Thyroid gland (tissue), 4 donors: ENCODE data around the gene LAMA1. TPM values are rescaled to one million over a fixed set of nuclear protein-coding genes. Genes with fewer than 3 reads are reported as not detected.
A peak's percentile ranks its signal among the peaks of the same experiment; 100 is the strongest.
"Not testable (repeated sequence)": the region's sequence is repeated elsewhere in the genome, so short reads cannot be mapped to it uniquely, and the experiment has no call there.

Source experiments
- DNase-seq, 2 donors: peaks; one replicate each; pipeline ENCODE4 v3.0.0-alpha.2; 2019
- H3K27ac ChIP-seq, 3 donors: fragments of 200-600 bp; sonication (generic); 1 replicate in 2 of 3; 2 replicates in 1 of 3; pipeline ENCODE4 v1.5.1; 2016 to 2019; ENCODE audit warnings: mild to moderate bottlenecking in 1 of 3, moderate library complexity in 1 of 3
- H3K27me3 ChIP-seq: fragments of 200-600 bp; sonication (generic); one replicate; pipeline ENCODE4 v1.5.1; 2019
- H3K36me3 ChIP-seq, 2 donors: fragments of 200-600 bp; sonication (generic); one replicate each; pipeline ENCODE4 v1.5.1; 2016 to 2019
- H3K4me1 ChIP-seq, 2 donors: fragments of 200-600 bp; sonication (generic); one replicate each; pipeline ENCODE4 v1.5.1; 2017 to 2019
- H3K4me3 ChIP-seq, 3 donors: fragments of 200-600 bp; sonication (generic); replicated peaks in 1 of 3; 1 replicate in 2 of 3; 2 replicates in 1 of 3; pipeline ENCODE4 v1.5.1; 2016; ENCODE audit warnings: mild to moderate bottlenecking in 1 of 3
- H3K9me3 ChIP-seq: fragments of 200-600 bp; sonication (generic); one replicate; pipeline ENCODE4 v1.5.1; 2017
- CTCF ChIP-seq, 6 experiments: fragments of 200-600 bp in 3 of 6; fragments of 450-650 bp in 3 of 6; sonication (generic) in 3 of 6; IDR thresholded peaks; one replicate each; pipeline ENCODE4 v1.5.1; 2016 to 2019; ENCODE audit warnings: antibody characterized with exemption in 6 of 6, mild to moderate bottlenecking in 2 of 6, inconsistent platforms in 1 of 6, moderate library complexity in 1 of 6
- POLR2A ChIP-seq, 2 donors: fragments of 450-650 bp; IDR thresholded peaks; one replicate each; pipeline ENCODE4 v1.6.1; 2017; ENCODE audit warnings: antibody characterized with exemption in 2 of 2, mild to moderate bottlenecking in 2 of 2, moderate library complexity in 1 of 2
- WGBS, 2 donors: methylation state at CpG; one replicate each; pipeline ENCODE4 v1.1.5; 2017; 5-methylcytosine and 5-hydroxymethylcytosine counted together
- intact Hi-C: fragments of 100-400 bp; cut with DNase I; formaldehyde crosslinking; loops from one replicate; pipeline ENCODE4 v1.15.1; 2023
- total RNA-seq, 4 donors: library from RNA; depleted of rRNA; stranded (reverse); fragments of >200 nt; gene quantifications; one replicate each; pipeline ENCODE4 v1.2.3, GENCODE V29; 2016

Gene LAMA1
- total RNA-seq, 4 donors from 2014 or later: 4.2 to 20.7 (median 15.2) TPM

GRCh38 chr18:7147399-7147798 lies 29.8 kb upstream of the LAMA1 start:
- WGBS, 2 donors: 39 to 54% methylated on average over 7 of the region's 7 CpGs
- intact Hi-C loops: no loop called here
- H3K4me3 ChIP-seq: no peak overlapping the region
- H3K4me1 ChIP-seq: peaks cover 0 to 7% of the 10 kb centered on the region in 2 donors
- peak overlapping the region in 1 of 3 donors; percentile 81 for H3K27ac ChIP-seq
- no peaks in the 10 kb centered on the region for H3K36me3 ChIP-seq
- H3K27me3 ChIP-seq: no peaks in the 10 kb centered on the region
- TF ChIP-seq CTCF (IDR thresholded peaks at IDR 0.05) (no peak), POLR2A (IDR thresholded peaks at IDR 0.05) (no peak)
- peak; percentile 18 to 27 for DNase-seq
- no peaks in the 10 kb centered on the region for H3K9me3 ChIP-seq

GRCh38 chr18:7146067-7146466 lies 28.5 kb upstream of the LAMA1 start:
- Histone ChIP-seq H3K27me3 (no peaks in the 10 kb centered on the region), H3K9me3 (no peaks in the 10 kb centered on the region), H3K36me3 (no peaks in the 10 kb centered on the region), H3K4me1 (peaks cover 0 to 7% of the 10 kb centered on the region in 2 donors), H3K4me3 (no peak overlapping the region), H3K27ac (no peak overlapping the region)
- intact Hi-C loops: no loop called here
- 85 to 87% methylated on average over 1 of the region's 1 CpG for WGBS, 2 donors
- no peak for TF ChIP-seq POLR2A (IDR thresholded peaks at IDR 0.05)
- no peak for TF ChIP-seq CTCF (IDR thresholded peaks at IDR 0.05)
- DNase-seq: no peak

GRCh38 chr18:7144921-7145320 lies 27.3 kb upstream of the LAMA1 start:
- H3K9me3 ChIP-seq, DNase-seq, H3K27me3 ChIP-seq, H3K27ac ChIP-seq, intact Hi-C loops, H3K4me1 ChIP-seq, H3K36me3 ChIP-seq, H3K4me3 ChIP-seq: not testable (repeated sequence)
- WGBS, 2 donors: 95 to 96% methylated on average over 12 of the region's 12 CpGs

- Histone ChIP-seq H3K4me3 (no peak overlapping the region), H3K4me1 (no peaks in the 10 kb centered on the region), H3K27ac (no peak overlapping the region), H3K36me3 (no peaks in the 10 kb centered on the region), H3K9me3 (no peaks in the 10 kb centered on the region), H3K27me3 (no peaks in the 10 kb centered on the region)
- TF ChIP-seq POLR2A (IDR thresholded peaks at IDR 0.05): no peak
- TF ChIP-seq CTCF (IDR thresholded peaks at IDR 0.05): no peak
- intact Hi-C loops: no loop called here
- no peak for DNase-seq
Observed at GRCh38 chr18:7141287-7141686, 23.7 kb upstream of the LAMA1 start.

GRCh38 chr18:7139409-7139808 lies 21.8 kb upstream of the LAMA1 start:
- no peak overlapping the region for H3K4me3 ChIP-seq
- no peak for TF ChIP-seq CTCF (IDR thresholded peaks at IDR 0.05)
- TF ChIP-seq POLR2A (IDR thresholded peaks at IDR 0.05): no peak
- intact Hi-C loops: no loop called here

GRCh38 chr18:7133181-7133580 lies 15.6 kb upstream of the LAMA1 start:
- TF ChIP-seq POLR2A (IDR thresholded peaks at IDR 0.05) (no peak), CTCF (IDR thresholded peaks at IDR 0.05) (no peak)
- Histone ChIP-seq H3K27ac (no peak overlapping the region), H3K36me3 (no peaks in the 10 kb centered on the region), H3K9me3 (no peaks in the 10 kb centered on the region), H3K4me3 (no peak overlapping the region), H3K4me1 (no peaks in the 10 kb centered on the region), H3K27me3 (no peaks in the 10 kb centered on the region)
- DNase-seq: no peak
- intact Hi-C loops: no loop called here

More at GRCh38 chr18:7139409-7139808, 21.8 kb upstream of the LAMA1 start:
- no peak overlapping the region for H3K27ac ChIP-seq
- no peaks in the 10 kb centered on the region for H3K4me1 ChIP-seq
- no peak for DNase-seq
- no peaks in the 10 kb centered on the region for H3K9me3 ChIP-seq
- no peaks in the 10 kb centered on the region for H3K27me3 ChIP-seq
- 91 to 93% methylated on average over 4 of the region's 4 CpGs for WGBS, 2 donors
- H3K36me3 ChIP-seq: no peaks in the 10 kb centered on the region
